Astrocyte (in vitro differentiated cells and primary cell): Measurements from ENCODE around the gene NNAT. TPM values are rescaled to one million over a fixed set of nuclear protein-coding genes. Genes with fewer than 3 reads are reported as not detected.

Experiments used
- DNase-seq: peaks from one replicate; pipeline ENCODE4 v3.0.0-alpha.2; 2010; ENCODE audit warnings: low read depth
- FAIRE-seq: peaks from 2 replicates; lab custom pipeline; 2011; peaks lifted over from hg19 to GRCh38; lab: Jason Lieb, UNC
- H2AFZ ChIP-seq: 2 replicates; pipeline ENCODE4 v1.6.0; 2012; ENCODE audit warnings: low read depth, low read length, inconsistent platforms
- H3K27ac ChIP-seq: 2 replicates; pipeline ENCODE4 v1.5.1; 2011; ENCODE audit warnings: low read depth, low read length, inconsistent platforms
- H3K27me3 ChIP-seq: 2 replicates; pipeline ENCODE4 v1.6.0; 2011; ENCODE audit warnings: low read length, inconsistent platforms; ENCODE audit not compliant: insufficient read depth
- H3K36me3 ChIP-seq: 2 replicates; pipeline ENCODE4 v1.5.1; 2011; ENCODE audit warnings: low read length, inconsistent platforms; ENCODE audit not compliant: insufficient read depth
- H3K4me1 ChIP-seq: 2 replicates; pipeline ENCODE4 v1.5.1; 2011; ENCODE audit warnings: low read length, inconsistent platforms; ENCODE audit not compliant: insufficient read depth
- H3K4me2 ChIP-seq: 2 replicates; pipeline ENCODE4 v1.6.0; 2012; ENCODE audit warnings: low read length, inconsistent platforms
- H3K4me3 ChIP-seq: 2 replicates; pipeline ENCODE4 v1.5.1; 2011; ENCODE audit warnings: low read depth, mild to moderate bottlenecking, low read length, inconsistent platforms; ENCODE audit not compliant: insufficient read depth
- H3K79me2 ChIP-seq: 2 replicates; pipeline ENCODE4 v1.6.0; 2012; ENCODE audit warnings: mild to moderate bottlenecking, low read length, inconsistent platforms; ENCODE audit not compliant: insufficient read depth
- H3K9ac ChIP-seq: 2 replicates; pipeline ENCODE4 v1.6.0; 2012; ENCODE audit warnings: mild to moderate bottlenecking, low read length, inconsistent platforms
- H3K9me3 ChIP-seq: 2 replicates; pipeline ENCODE4 v1.5.1; 2012; ENCODE audit warnings: low read depth, mild to moderate bottlenecking, low read length, inconsistent platforms; ENCODE audit not compliant: insufficient read depth
- H4K20me1 ChIP-seq: 2 replicates; pipeline ENCODE4 v1.6.0; 2012; ENCODE audit warnings: low read length, inconsistent platforms; ENCODE audit not compliant: insufficient read depth
- H3K27ac Mint-ChIP-seq: one replicate; pipeline ENCODE4 v1.8.0; 2021; ENCODE audit warnings: mild to moderate bottlenecking, mixed read lengths; ENCODE audit not compliant: unreplicated experiment
- H3K27me3 Mint-ChIP-seq: one replicate; pipeline ENCODE4 v1.8.0; 2021; ENCODE audit warnings: low read depth, mixed read lengths; ENCODE audit not compliant: unreplicated experiment
- H3K36me3 Mint-ChIP-seq: one replicate; pipeline ENCODE4 v1.8.0; 2021; ENCODE audit warnings: low read depth, mixed read lengths; ENCODE audit not compliant: unreplicated experiment
- H3K4me1 Mint-ChIP-seq: one replicate; pipeline ENCODE4 v1.8.0; 2021; ENCODE audit warnings: low read depth, mixed read lengths; ENCODE audit not compliant: unreplicated experiment
- H3K4me3 Mint-ChIP-seq: one replicate; pipeline ENCODE4 v1.8.0; 2021; ENCODE audit warnings: mild to moderate bottlenecking, moderate library complexity, mixed read lengths; ENCODE audit not compliant: unreplicated experiment
- H3K9me3 Mint-ChIP-seq: one replicate; pipeline ENCODE4 v1.8.0; 2021; ENCODE audit warnings: mild to moderate bottlenecking, mixed read lengths; ENCODE audit not compliant: unreplicated experiment
- EZH2 ChIP-seq: IDR thresholded peaks from 2 replicates; pipeline ENCODE4 v1.6.1; 2012; ENCODE audit warnings: mild to moderate bottlenecking, low read length, inconsistent platforms; ENCODE audit not compliant: insufficient read depth
- total RNA-seq: library from RNA; stranded (reverse); gene quantifications from 2 replicates; pipeline ENCODE4 v1.2.1, GENCODE V29; 2021
- TF ChIP-seq, protein P1 (sequence below): IDR thresholded peaks from 2 replicates; pipeline ENCODE4 v1.5.1; 2011; ENCODE audit warnings: low read depth, mild to moderate bottlenecking, inconsistent platforms, low read length, moderate library complexity; ENCODE audit not compliant: insufficient read depth

The NNAT gene
- total RNA-seq, 1 donor from 2014 or later: 3.6 TPM

- Mint-ChIP-seq H3K4me1 (peaks cover 6% of the 10 kb centered on the region), H3K27ac (no peak overlapping the region), H3K4me3 (no peak overlapping the region), H3K9me3 (no peaks in the 10 kb centered on the region), H3K27me3 (no peaks in the 10 kb centered on the region), H3K36me3 (no peaks in the 10 kb centered on the region)
- DNase-seq: no peak
- Histone ChIP-seq H3K9me3 (no peaks in the 10 kb centered on the region), H3K4me2 (no peak overlapping the region), H3K27ac (no peak overlapping the region), H4K20me1 (peaks cover 33% of the 10 kb centered on the region), H3K4me1 (no peaks in the 10 kb centered on the region), H2AFZ (no peak overlapping the region), H3K4me3 (no peak overlapping the region), H3K27me3 (no peaks in the 10 kb centered on the region), H3K9ac (no peak overlapping the region), H3K36me3 (no peaks in the 10 kb centered on the region), H3K79me2 (no peaks in the 10 kb centered on the region)
- TF ChIP-seq EZH2: no peak
- TF ChIP-seq, protein P1, sequence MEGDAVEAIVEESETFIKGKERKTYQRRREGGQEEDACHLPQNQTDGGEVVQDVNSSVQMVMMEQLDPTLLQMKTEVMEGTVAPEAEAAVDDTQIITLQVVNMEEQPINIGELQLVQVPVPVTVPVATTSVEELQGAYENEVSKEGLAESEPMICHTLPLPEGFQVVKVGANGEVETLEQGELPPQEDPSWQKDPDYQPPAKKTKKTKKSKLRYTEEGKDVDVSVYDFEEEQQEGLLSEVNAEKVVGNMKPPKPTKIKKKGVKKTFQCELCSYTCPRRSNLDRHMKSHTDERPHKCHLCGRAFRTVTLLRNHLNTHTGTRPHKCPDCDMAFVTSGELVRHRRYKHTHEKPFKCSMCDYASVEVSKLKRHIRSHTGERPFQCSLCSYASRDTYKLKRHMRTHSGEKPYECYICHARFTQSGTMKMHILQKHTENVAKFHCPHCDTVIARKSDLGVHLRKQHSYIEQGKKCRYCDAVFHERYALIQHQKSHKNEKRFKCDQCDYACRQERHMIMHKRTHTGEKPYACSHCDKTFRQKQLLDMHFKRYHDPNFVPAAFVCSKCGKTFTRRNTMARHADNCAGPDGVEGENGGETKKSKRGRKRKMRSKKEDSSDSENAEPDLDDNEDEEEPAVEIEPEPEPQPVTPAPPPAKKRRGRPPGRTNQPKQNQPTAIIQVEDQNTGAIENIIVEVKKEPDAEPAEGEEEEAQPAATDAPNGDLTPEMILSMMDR: no peak
- FAIRE-seq: no peak
Measured at GRCh38 chr20:37503256-37503927, 17.7 kb upstream of the NNAT start.

- peaks cover 1% of the 10 kb centered on the region for H3K4me1 Mint-ChIP-seq
- peaks cover 45% of the 10 kb centered on the region for H4K20me1 ChIP-seq
- H3K79me2 ChIP-seq: no peaks in the 10 kb centered on the region
- H2AFZ ChIP-seq: no peak overlapping the region
- no peak for FAIRE-seq
- no peaks in the 10 kb centered on the region for H3K9me3 ChIP-seq
- H3K27me3 Mint-ChIP-seq: no peaks in the 10 kb centered on the region
- H3K9me3 Mint-ChIP-seq: no peaks in the 10 kb centered on the region
- no peaks in the 10 kb centered on the region for H3K36me3 ChIP-seq
- H3K4me2 ChIP-seq: no peak overlapping the region
- H3K27ac ChIP-seq: no peak overlapping the region
- TF ChIP-seq EZH2: no peak
- TF ChIP-seq, protein P1: no peak
- peak overlapping the region; percentile 28 for H3K4me3 Mint-ChIP-seq
- no peaks in the 10 kb centered on the region for H3K4me1 ChIP-seq
- H3K27me3 ChIP-seq: no peaks in the 10 kb centered on the region
- no peak overlapping the region for H3K9ac ChIP-seq
- DNase-seq: no peak
- no peaks in the 10 kb centered on the region for H3K36me3 Mint-ChIP-seq
- no peak overlapping the region for H3K4me3 ChIP-seq
- H3K27ac Mint-ChIP-seq: no peak overlapping the region
Measured at GRCh38 chr20:37504404-37505096, 16.5 kb upstream of the NNAT start.
